Chondrocyte (in vitro differentiated cells): Measurements from ENCODE around the gene BTNL8. TPM values are rescaled to one million over a fixed set of nuclear protein-coding genes. Genes with fewer than 3 reads are reported as not detected.

Experiments used
- DNase-seq: peaks from one replicate; pipeline ENCODE4 v3.0.0; 2021; ENCODE audit warnings: mixed read lengths, low spot score
- H3K27ac Mint-ChIP-seq: one replicate; pipeline ENCODE4 v1.8.0; 2021; ENCODE audit warnings: mild to moderate bottlenecking, moderate library complexity, mixed read lengths; ENCODE audit not compliant: unreplicated experiment
- H3K27me3 Mint-ChIP-seq: 2 replicates; pipeline ENCODE4 v1.8.0; 2021; ENCODE audit warnings: low read depth, mixed read lengths
- H3K36me3 Mint-ChIP-seq: 2 replicates; pipeline ENCODE4 v1.8.0; 2021; ENCODE audit warnings: low read depth, mixed read lengths
- H3K4me1 Mint-ChIP-seq: 2 replicates; pipeline ENCODE4 v1.8.0; 2021; ENCODE audit warnings: low read depth, mild to moderate bottlenecking, mixed read lengths
- H3K4me3 Mint-ChIP-seq: one replicate; pipeline ENCODE4 v1.8.0; 2021; ENCODE audit warnings: mild to moderate bottlenecking, moderate library complexity, mixed read lengths; ENCODE audit not compliant: unreplicated experiment
- H3K9me3 Mint-ChIP-seq: 2 replicates; pipeline ENCODE4 v1.8.0; 2021; ENCODE audit warnings: low read depth, mixed read lengths
- CTCF ChIP-seq: fragments of 200-600 bp; sonication (generic); IDR thresholded peaks from 2 replicates; pipeline ENCODE4 v1.5.0; 2021; ENCODE audit warnings: antibody characterized with exemption, mild to moderate bottlenecking, moderate library complexity
- total RNA-seq: library from RNA; stranded (reverse); gene quantifications from 3 replicates; pipeline ENCODE4 v1.2.1, GENCODE V29; 2021

The BTNL8 gene
- total RNA-seq, 1 donor from 2014 or later: not detected

GRCh38 chr5:180870276-180871068 lies 28.5 kb upstream of the BTNL8 start:
- Mint-ChIP-seq H3K9me3 (no peaks in the 10 kb centered on the region), H3K4me1 (peaks cover 10% of the 10 kb centered on the region), H3K27me3 (peaks cover 10% of the 10 kb centered on the region), H3K36me3 (no peaks in the 10 kb centered on the region), H3K27ac (no peak overlapping the region), H3K4me3 (no peak overlapping the region)
- no peak for TF ChIP-seq CTCF
- DNase-seq: no peak

GRCh38 chr5:180872419-180872818 lies 26.5 kb upstream of the BTNL8 start:
- no peak overlapping the region for H3K27ac Mint-ChIP-seq
- TF ChIP-seq CTCF: no peak
- H3K4me1 Mint-ChIP-seq: no peaks in the 10 kb centered on the region
- no peak for DNase-seq
- no peaks in the 10 kb centered on the region for H3K9me3 Mint-ChIP-seq
- H3K36me3 Mint-ChIP-seq: no peaks in the 10 kb centered on the region
- H3K4me3 Mint-ChIP-seq: no peak overlapping the region
- H3K27me3 Mint-ChIP-seq: peaks cover 3% of the 10 kb centered on the region

- H3K4me3 Mint-ChIP-seq: no peak overlapping the region
- H3K27me3 Mint-ChIP-seq: peaks cover 9% of the 10 kb centered on the region
- no peaks in the 10 kb centered on the region for H3K36me3 Mint-ChIP-seq
- no peak for TF ChIP-seq CTCF
- no peaks in the 10 kb centered on the region for H3K9me3 Mint-ChIP-seq
- no peak overlapping the region for H3K27ac Mint-ChIP-seq
- H3K4me1 Mint-ChIP-seq: no peaks in the 10 kb centered on the region
- no peak for DNase-seq
These were observed 25.1 kb upstream of the BTNL8 start for GRCh38 chr5:180873615-180874520.

- Mint-ChIP-seq H3K27ac (no peak overlapping the region), H3K4me1 (no peaks in the 10 kb centered on the region), H3K36me3 (no peaks in the 10 kb centered on the region), H3K27me3 (peaks cover 15% of the 10 kb centered on the region), H3K4me3 (no peak overlapping the region), H3K9me3 (no peaks in the 10 kb centered on the region)
- no peak for DNase-seq
- TF ChIP-seq CTCF: no peak
These were observed 24.0 kb upstream of the BTNL8 start for GRCh38 chr5:180874804-180875582.
